ENCODE measurements around the gene LAS1L.
A peak's percentile ranks its signal among the peaks of the same experiment; 100 is the strongest.
"Not testable (repeated sequence)": the region's sequence is repeated elsewhere in the genome, so short reads cannot be mapped to it uniquely, and the experiment has no call there.

LAS1L gene

DNA sequence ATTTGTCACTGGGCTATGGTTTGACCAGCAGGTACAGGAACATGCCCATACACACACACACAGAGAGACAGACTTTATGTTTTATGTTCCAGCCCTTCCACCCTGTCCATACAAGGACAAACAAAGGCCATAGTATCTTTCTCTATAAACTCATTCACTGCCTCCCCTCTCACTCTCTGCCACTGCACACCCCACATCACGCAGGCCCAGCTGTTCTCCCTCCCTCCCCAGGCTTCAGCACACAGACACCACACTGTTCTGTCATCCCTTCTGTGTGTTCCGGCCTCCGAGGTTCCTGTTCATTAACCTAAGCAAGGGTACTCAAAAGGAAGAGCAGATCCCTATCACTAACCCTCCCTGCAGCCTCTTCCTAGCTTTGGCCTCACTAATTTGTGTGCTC is 17.8 kb downstream of the LAS1L start:
- no peak for DNase-seq

DNA sequence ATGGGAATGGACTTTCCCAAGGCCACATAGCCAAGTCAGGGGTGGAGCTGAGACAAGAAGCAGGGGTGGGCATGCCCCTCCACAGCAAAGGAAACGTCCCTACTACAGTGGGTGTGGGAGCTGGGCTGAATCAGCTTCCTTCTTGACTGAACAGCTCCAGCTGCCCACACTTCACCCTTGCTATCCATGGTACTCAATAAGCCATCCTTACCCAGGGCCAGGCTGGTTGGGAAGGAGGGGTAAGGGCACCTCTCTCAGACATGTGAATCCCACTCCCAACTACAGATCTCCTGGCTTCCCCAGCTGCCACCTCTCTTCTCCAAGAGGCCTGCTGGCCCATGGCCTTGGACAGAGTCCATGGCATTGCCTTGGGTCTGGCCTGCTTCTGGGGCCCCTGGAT is 21.0 kb downstream of the LAS1L start:
- no peak for DNase-seq

DNA sequence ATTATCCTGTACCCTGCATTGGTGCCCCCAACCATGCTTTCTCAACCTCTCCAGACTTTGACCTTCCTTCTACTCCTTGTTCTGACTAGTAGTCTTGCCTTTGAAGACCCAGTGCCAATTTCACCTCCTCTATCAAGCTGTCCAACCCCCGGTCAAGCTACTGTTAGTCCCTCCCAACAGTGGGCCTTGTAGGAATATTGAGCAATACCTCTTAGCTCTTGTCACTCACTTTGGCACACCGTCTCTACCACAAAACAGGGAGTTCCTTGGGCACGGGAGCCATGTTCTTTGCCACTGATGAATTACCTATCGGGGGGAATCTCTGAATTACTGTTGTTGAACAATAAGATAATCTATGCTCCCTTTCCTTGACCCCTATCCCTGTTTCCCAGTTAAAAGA is 25.2 kb downstream of the LAS1L start:
- no peak for DNase-seq

DNA sequence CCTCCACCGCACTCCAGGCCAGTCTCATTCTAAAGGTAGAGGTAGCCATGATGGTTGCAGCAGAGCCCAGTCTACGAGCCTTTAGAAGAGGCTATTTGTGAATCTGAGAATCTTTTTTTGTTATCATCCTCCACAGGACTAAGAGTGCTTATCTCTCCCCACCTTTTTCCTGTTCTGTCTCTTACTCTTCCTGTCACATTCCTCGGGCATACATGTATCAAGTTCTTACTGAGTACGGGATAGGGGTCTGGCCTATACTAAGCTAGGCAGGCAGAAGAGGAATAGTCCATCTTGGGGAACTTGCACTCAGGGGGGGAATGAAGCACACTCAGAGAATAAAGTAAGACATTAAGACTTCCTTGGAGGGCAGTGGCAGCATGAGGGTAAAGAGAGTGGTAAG is 25.7 kb downstream of the LAS1L start:
- no peak for DNase-seq

DNA sequence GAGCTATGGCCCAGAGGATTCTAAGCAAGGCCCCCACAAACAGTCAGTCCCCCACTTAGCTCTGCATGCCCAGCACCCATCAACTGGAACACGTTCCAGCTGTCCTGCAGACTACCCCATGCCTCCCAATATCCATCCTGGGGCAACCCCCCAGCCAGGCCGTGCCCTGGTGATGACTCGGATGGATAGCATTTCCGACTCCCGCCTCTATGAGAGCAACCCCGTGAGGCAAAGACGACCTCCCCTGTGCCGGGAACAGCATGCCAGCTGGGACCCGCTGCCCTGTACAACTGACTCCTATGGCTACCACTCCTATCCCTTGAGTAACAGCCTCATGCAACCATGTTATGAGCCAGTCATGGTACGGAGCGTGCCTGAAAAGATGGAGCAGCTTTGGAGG is 32.0 kb downstream of the LAS1L start:
- no peak for DNase-seq

GRCh38 chrX:65493431-65493830 is 41.2 kb downstream of the LAS1L start:
- no peak for DNase-seq

DNA sequence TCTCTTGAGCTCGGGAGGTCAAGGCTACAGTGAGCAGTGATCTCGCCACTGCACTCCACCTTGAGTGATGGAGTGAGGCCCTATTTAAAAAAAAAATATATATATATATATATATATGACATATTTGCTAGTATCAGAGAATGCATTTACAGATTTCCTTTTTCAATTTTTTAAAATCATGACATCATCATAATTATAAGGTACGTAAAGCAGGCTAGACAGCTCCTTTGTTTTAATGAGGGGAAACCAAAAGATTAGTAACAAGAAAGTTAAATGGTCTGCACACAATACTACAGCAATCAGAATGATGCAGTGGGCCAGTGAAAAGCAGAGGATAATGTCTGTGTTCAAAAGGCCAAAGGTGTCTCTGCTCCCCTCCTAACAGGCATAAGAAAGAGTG is 43.0 kb downstream of the LAS1L start:
- peak; percentile 2 for DNase-seq

- no peak for DNase-seq
Observed at GRCh38 chrX:65488495-65488894, 46.1 kb downstream of the LAS1L start.

DNA sequence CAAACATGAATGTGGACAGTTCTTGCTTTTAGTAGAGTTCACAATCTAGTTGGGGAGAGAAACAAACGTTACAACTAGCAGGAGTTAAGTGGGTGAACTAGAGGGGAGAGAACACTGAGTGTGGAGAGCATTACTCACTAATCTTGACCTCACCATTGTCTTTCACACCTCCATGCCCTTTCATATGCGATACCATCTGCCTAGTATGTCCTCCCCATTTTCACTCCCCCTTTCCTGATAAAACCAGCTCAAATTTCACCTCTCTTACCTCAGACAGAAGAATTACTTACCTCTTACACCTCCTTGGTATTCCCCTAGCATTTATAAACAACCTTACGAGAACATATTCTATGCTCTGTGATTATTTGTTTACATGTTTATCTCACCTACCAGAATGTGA is 53.6 kb downstream of the LAS1L start:
- DNase-seq = no peak

- DNase-seq = not testable (repeated sequence)
Observed at GRCh38 chrX:65479102-65479501, 55.5 kb downstream of the LAS1L start.

- no peak for DNase-seq
Observed at GRCh38 chrX:65476564-65476963, 58.0 kb downstream of the LAS1L start.

DNA sequence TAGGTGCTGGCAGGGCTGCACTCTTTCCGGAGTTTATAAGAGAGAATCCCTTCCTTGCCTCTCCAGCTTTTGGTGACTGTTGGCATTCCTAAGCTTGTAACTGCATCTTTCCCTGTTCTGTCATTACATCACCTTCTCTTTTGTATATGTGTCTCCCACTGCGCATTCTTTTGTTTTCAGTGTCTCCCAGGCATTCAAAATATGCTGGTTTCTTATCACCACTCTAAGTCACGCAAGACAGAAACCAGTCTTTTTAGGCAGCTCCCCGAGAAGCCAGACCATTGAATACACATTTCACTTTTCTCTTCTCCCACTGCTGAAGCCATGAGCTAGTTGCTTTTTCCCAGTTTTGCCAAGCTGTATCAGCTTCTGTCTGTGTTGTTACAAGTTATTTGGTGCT is 71.0 kb downstream of the LAS1L start:
- peak; percentile 5 for DNase-seq
